Mesenchymal stem cell (in vitro differentiated cells and primary cell): ENCODE results near the gene FBXO47.
"Not testable (repeated sequence)": the region's sequence is repeated elsewhere in the genome, so short reads cannot be mapped to it uniquely, and the experiment has no call there.

ENCODE experiments used
- DNase-seq: peaks from one replicate; pipeline ENCODE4 v3.0.0-alpha.2; 2013
- H2AFZ ChIP-seq: one replicate; pipeline ENCODE4 v1.6.1; 2013; ENCODE audit warnings: low read depth, mild to moderate bottlenecking, control low read depth, inconsistent platforms, low read length, moderate library complexity
- H2AK5ac ChIP-seq: 2 replicates; pipeline ENCODE4 v1.6.1; 2013; ENCODE audit warnings: low read length, moderate library complexity, mild to moderate bottlenecking, inconsistent platforms; ENCODE audit not compliant: severe bottlenecking
- H2BK120ac ChIP-seq: one replicate; pipeline ENCODE4 v1.6.1; 2013; ENCODE audit warnings: low read depth, mild to moderate bottlenecking, inconsistent platforms, low read length, moderate library complexity
- H2BK12ac ChIP-seq, 2 experiments: one replicate each; pipeline ENCODE4 v1.6.1; 2013; ENCODE audit warnings: inconsistent platforms in 2 of 2, low read length in 2 of 2, mild to moderate bottlenecking in 2 of 2, moderate library complexity in 2 of 2, control low read depth in 1 of 2
- H2BK15ac ChIP-seq: one replicate; pipeline ENCODE4 v1.6.1; 2013; ENCODE audit warnings: mild to moderate bottlenecking, low read depth, inconsistent platforms; ENCODE audit not compliant: poor library complexity, severe bottlenecking
- H2BK5ac ChIP-seq: 2 replicates; pipeline ENCODE4 v1.6.1; 2013; ENCODE audit warnings: low read depth, mild to moderate bottlenecking, low read length, control low read depth, inconsistent platforms; ENCODE audit not compliant: poor library complexity, severe bottlenecking
- H3K14ac ChIP-seq, 2 experiments: one replicate each; pipeline ENCODE4 v1.6.1; 2013; ENCODE audit warnings: inconsistent platforms in 2 of 2, low read length in 2 of 2, control low read depth in 1 of 2, mild to moderate bottlenecking in 1 of 2, moderate library complexity in 1 of 2
- H3K18ac ChIP-seq, 2 experiments: one replicate each; pipeline ENCODE4 v1.6.1; 2013; ENCODE audit warnings: inconsistent platforms in 2 of 2, low read length in 2 of 2, control low read depth in 1 of 2, low read depth in 1 of 2, mild to moderate bottlenecking in 1 of 2
- H3K23ac ChIP-seq, 2 experiments: one replicate each; pipeline ENCODE4 v1.6.1; 2013; ENCODE audit warnings: inconsistent platforms in 2 of 2, low read length in 2 of 2, mild to moderate bottlenecking in 2 of 2, moderate library complexity in 2 of 2, control low read depth in 1 of 2
- H3K27ac ChIP-seq: 2 replicates; pipeline ENCODE4 v1.5.1; 2013; ENCODE audit warnings: mild to moderate bottlenecking, moderate library complexity, low read length, control low read depth, inconsistent platforms; ENCODE audit not compliant: poor library complexity, severe bottlenecking
- H3K27me3 ChIP-seq, 2 experiments: 2 replicates each; pipeline versions ENCODE4 v1.6.1 to v1.7.0; 2013; ENCODE audit warnings: low read length in 2 of 2, mild to moderate bottlenecking in 2 of 2, moderate library complexity in 2 of 2, control low read depth in 1 of 2, inconsistent platforms in 1 of 2; ENCODE audit not compliant: control insufficient read depth in 1 of 2, insufficient read depth in 1 of 2
- H3K36me3 ChIP-seq, 2 experiments: 2 replicates each; pipeline versions ENCODE4 v1.6.1 to v1.7.0; 2013; ENCODE audit warnings: low read length in 2 of 2, control low read depth in 1 of 2, inconsistent platforms in 1 of 2, low read depth in 1 of 2, mild to moderate bottlenecking in 1 of 2; ENCODE audit not compliant: insufficient read depth in 2 of 2, control insufficient read depth in 1 of 2
- H3K4ac ChIP-seq, 2 experiments: one replicate each; pipeline ENCODE4 v1.6.1; 2013; ENCODE audit warnings: inconsistent platforms in 2 of 2, low read length in 2 of 2, mild to moderate bottlenecking in 2 of 2, moderate library complexity in 2 of 2, control low read depth in 1 of 2, low read depth in 1 of 2
- H3K4me1 ChIP-seq: 2 replicates; pipeline ENCODE4 v1.6.1; 2013; ENCODE audit warnings: low read depth, low read length, control low read depth; ENCODE audit not compliant: control insufficient read depth, insufficient read depth
- H3K4me2 ChIP-seq: 2 replicates; pipeline ENCODE4 v1.6.1; 2013; ENCODE audit warnings: low read length, mild to moderate bottlenecking, inconsistent platforms; ENCODE audit not compliant: poor library complexity, severe bottlenecking
- H3K4me3 ChIP-seq, 2 experiments: 2 replicates each; pipeline versions ENCODE4 v1.5.1 to v1.7.0; 2013; ENCODE audit warnings: low read length in 2 of 2, mild to moderate bottlenecking in 2 of 2, control low read depth in 1 of 2, low read depth in 1 of 2; ENCODE audit not compliant: insufficient read depth in 1 of 2
- H3K79me1 ChIP-seq: replicated peaks from 2 replicates; pipeline ENCODE4 v1.6.1; 2013; ENCODE audit warnings: mild to moderate bottlenecking, control low read depth, low read length, inconsistent platforms; ENCODE audit not compliant: poor library complexity, severe bottlenecking
- H3K9ac ChIP-seq: 2 replicates; pipeline ENCODE4 v1.7.0; 2013; ENCODE audit warnings: mild to moderate bottlenecking, low read length, moderate library complexity
- H3K9me3 ChIP-seq: 2 replicates; pipeline ENCODE4 v1.7.0; 2013; ENCODE audit warnings: mild to moderate bottlenecking, low read length; ENCODE audit not compliant: control insufficient read depth
- H4K8ac ChIP-seq: one replicate; pipeline ENCODE4 v1.6.1; 2013; ENCODE audit warnings: inconsistent platforms, mild to moderate bottlenecking, low read length, moderate library complexity
- H4K91ac ChIP-seq: one replicate; pipeline ENCODE4 v1.6.1; 2013; ENCODE audit warnings: mild to moderate bottlenecking, low read length, inconsistent platforms
- whole genome bisulfite sequencing: methylation state at CpG from one replicate; pipeline ENCODE4 v1.1.7; 2013; ENCODE audit warnings: mixed read lengths; 5-methylcytosine and 5-hydroxymethylcytosine counted together

Gene FBXO47

DNA sequence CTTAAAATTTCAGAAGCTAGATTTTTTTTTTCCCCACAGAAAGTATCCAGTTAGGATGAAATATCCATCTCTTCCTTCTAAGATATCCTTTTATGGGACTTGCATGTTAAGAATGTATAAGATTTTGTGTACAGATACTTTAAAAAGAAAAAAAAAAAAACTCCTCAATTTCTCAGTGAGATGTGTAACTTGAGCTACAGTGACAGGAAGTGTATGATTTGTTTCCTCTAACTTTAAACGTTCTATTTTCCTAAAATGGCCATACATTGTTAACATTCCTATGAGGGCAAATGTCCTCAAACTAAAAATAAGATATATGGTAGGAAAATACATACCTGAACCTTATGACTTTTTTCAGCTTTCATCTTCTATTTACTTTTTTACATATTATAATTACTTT is 8.9 kb downstream of the FBXO47 start:
- Histone ChIP-seq H3K4me3 (no peak overlapping the region), H3K4me1 (no peaks in the 10 kb centered on the region), H3K23ac (no peak overlapping the region), H2AFZ (no peak overlapping the region), H2BK15ac (no peak overlapping the region), H2BK12ac (no peak overlapping the region), H2BK120ac (no peak overlapping the region), H4K8ac (no peak overlapping the region), H3K27me3 (no peaks in the 10 kb centered on the region), H3K4me2 (no peak overlapping the region), H3K4ac (no peak overlapping the region), H3K27ac (peak overlapping the region; percentile 87), H3K9me3 (no peaks in the 10 kb centered on the region), H3K14ac (no peak overlapping the region), H3K9ac (no peak overlapping the region), H3K18ac (no peak overlapping the region), H4K91ac (no peak overlapping the region), H2AK5ac (no peak overlapping the region), H3K79me1 (no peaks in the 10 kb centered on the region), H2BK5ac (no peak overlapping the region), H3K36me3 (no peaks in the 10 kb centered on the region)
- peak; percentile 22 for DNase-seq
- WGBS: no CpG with 5 or more reads among the region's 1 CpG

GRCh38 chr17:38953800-38954199 is 13.4 kb downstream of the FBXO47 start:
- H2AK5ac ChIP-seq, H3K18ac ChIP-seq, H3K4me1 ChIP-seq, H3K36me3 ChIP-seq, H3K27ac ChIP-seq, H3K23ac ChIP-seq, H3K27me3 ChIP-seq, H2BK12ac ChIP-seq, H3K9me3 ChIP-seq, H2AFZ ChIP-seq, H3K4me2 ChIP-seq, H2BK5ac ChIP-seq, H2BK120ac ChIP-seq, H3K4ac ChIP-seq, H3K9ac ChIP-seq, H2BK15ac ChIP-seq, H3K79me1 ChIP-seq, H4K91ac ChIP-seq, DNase-seq, H3K4me3 ChIP-seq, H3K14ac ChIP-seq, H4K8ac ChIP-seq: not testable (repeated sequence)
- 94% methylated on average over 1 of the region's 7 CpGs for WGBS

- Histone ChIP-seq H2BK5ac (no peak overlapping the region), H3K27ac (no peak overlapping the region), H3K23ac (no peak overlapping the region), H3K4me3 (no peak overlapping the region), H3K18ac (no peak overlapping the region), H2BK120ac (no peak overlapping the region), H3K4me1 (no peaks in the 10 kb centered on the region), H2AK5ac (no peak overlapping the region), H4K8ac (no peak overlapping the region), H2BK12ac (no peak overlapping the region), H3K36me3 (no peaks in the 10 kb centered on the region), H3K9ac (no peak overlapping the region), H3K4me2 (no peak overlapping the region), H3K4ac (no peak overlapping the region), H2BK15ac (no peak overlapping the region), H2AFZ (no peak overlapping the region), H3K9me3 (no peaks in the 10 kb centered on the region), H4K91ac (no peak overlapping the region), H3K27me3 (no peaks in the 10 kb centered on the region), H3K14ac (no peak overlapping the region), H3K79me1 (no peaks in the 10 kb centered on the region)
- no peak for DNase-seq
- WGBS: 90% methylated on average over 2 of the region's 2 CpGs
Observed at GRCh38 chr17:38947189-38947588, 20.0 kb downstream of the FBXO47 start.

GRCh38 chr17:38943607-38944006 is 23.6 kb downstream of the FBXO47 start:
- DNase-seq: no peak
- Histone ChIP-seq H2BK15ac (no peak overlapping the region), H3K4ac (no peak overlapping the region), H4K8ac (no peak overlapping the region), H3K9me3 (no peaks in the 10 kb centered on the region), H2BK5ac (no peak overlapping the region), H3K27ac (no peak overlapping the region), H2BK12ac (no peak overlapping the region), H3K14ac (no peak overlapping the region), H2AK5ac (no peak overlapping the region), H3K4me3 (no peak overlapping the region), H3K4me2 (no peak overlapping the region), H3K36me3 (no peaks in the 10 kb centered on the region), H3K4me1 (no peaks in the 10 kb centered on the region), H3K79me1 (no peaks in the 10 kb centered on the region), H3K27me3 (no peaks in the 10 kb centered on the region), H4K91ac (no peak overlapping the region), H3K18ac (no peak overlapping the region), H3K9ac (no peak overlapping the region), H2BK120ac (no peak overlapping the region), H3K23ac (no peak overlapping the region), H2AFZ (no peak overlapping the region)
- WGBS: 89% methylated on average over 6 of the region's 8 CpGs
